AML-193 (cell line): ENCODE measurements around the gene C4orf50.

Source experiments
- DNase-seq, 2 experiments: peaks; one replicate each; lab custom pipeline; 2025; lab: John Stamatoyannopoulos, UW

Gene C4orf50

GRCh38 chr4:5943561-5943960 is 74.7 kb downstream of the C4orf50 start:
- DNase-seq: no peak

- DNase-seq: no peak
Measured at GRCh38 chr4:5942947-5943346, 75.3 kb downstream of the C4orf50 start.

- no peak for DNase-seq
Measured at GRCh38 chr4:5941601-5942000, 76.6 kb downstream of the C4orf50 start.

GRCh38 chr4:5940470-5941203 is 77.6 kb downstream of the C4orf50 start:
- DNase-seq: no peak

GRCh38 chr4:5933996-5934831 is 84.0 kb downstream of the C4orf50 start:
- no peak for DNase-seq

GRCh38 chr4:5933116-5933515 is 85.1 kb downstream of the C4orf50 start:
- DNase-seq: no peak

- no peak for DNase-seq
Measured at GRCh38 chr4:5932035-5932568, 86.1 kb downstream of the C4orf50 start.

- DNase-seq: no peak
Measured at GRCh38 chr4:5931526-5931925, 86.7 kb downstream of the C4orf50 start.

GRCh38 chr4:5930876-5931275 is 87.4 kb downstream of the C4orf50 start:
- DNase-seq: no peak

GRCh38 chr4:5930456-5930855 is 87.8 kb downstream of the C4orf50 start:
- DNase-seq: no peak

- DNase-seq: no peak
Measured at GRCh38 chr4:5928844-5929420, 89.3 kb downstream of the C4orf50 start.

GRCh38 chr4:5928274-5928673 is 90.0 kb downstream of the C4orf50 start:
- no peak for DNase-seq

GRCh38 chr4:5927747-5928146 is 90.5 kb downstream of the C4orf50 start:
- no peak for DNase-seq

- DNase-seq: no peak
Measured at GRCh38 chr4:5927116-5927515, 91.1 kb downstream of the C4orf50 start.

- no peak for DNase-seq
Measured at GRCh38 chr4:5926598-5926997, 91.6 kb downstream of the C4orf50 start.

- DNase-seq: no peak
Measured at GRCh38 chr4:5925419-5926200, 92.6 kb downstream of the C4orf50 start.

GRCh38 chr4:5924461-5925125 is 93.6 kb downstream of the C4orf50 start:
- no peak for DNase-seq

GRCh38 chr4:5923376-5923775 is 94.9 kb downstream of the C4orf50 start:
- no peak for DNase-seq

GRCh38 chr4:5922556-5922955 is 95.7 kb downstream of the C4orf50 start:
- DNase-seq: no peak

GRCh38 chr4:5921981-5922380 is 96.2 kb downstream of the C4orf50 start:
- no peak for DNase-seq
